Ovary (tissue), 9 donors: ENCODE measurements around the gene ZBED4. TPM values are rescaled to one million over a fixed set of nuclear protein-coding genes. Genes with fewer than 3 reads are reported as not detected.

Source experiments
- DNase-seq, 5 donors: peaks; one replicate each; pipeline ENCODE4 v3.0.0-alpha.2; 2019 to 2020
- H3K27ac ChIP-seq, 2 donors: fragments of 200-600 bp; one replicate each; pipeline versions ENCODE4 v1.5.1 to v1.8.0; 2019 to 2022
- H3K27me3 ChIP-seq: fragments of 200-600 bp; one replicate; pipeline ENCODE4 v1.8.0; 2022
- H3K36me3 ChIP-seq: fragments of 200-600 bp; sonication (generic); one replicate; pipeline ENCODE4 v1.5.1; 2019
- H3K4me1 ChIP-seq: one replicate; pipeline ENCODE4 v1.8.1; 2013; ENCODE audit warnings: mild to moderate bottlenecking, moderate library complexity; ENCODE audit not compliant: insufficient read depth
- H3K4me3 ChIP-seq: fragments of 200-600 bp; sonication (generic); one replicate; pipeline ENCODE4 v1.5.1; 2017
- H3K9me3 ChIP-seq, 2 donors: fragments of 200-600 bp in 1 of 2; sonication (generic) in 1 of 2; one replicate each; pipeline versions ENCODE4 v1.5.1 to v1.8.1; 2013 to 2019; ENCODE audit warnings: mild to moderate bottlenecking in 1 of 2, moderate library complexity in 1 of 2
- CTCF ChIP-seq, 3 donors: fragments of 450-650 bp in 2 of 3; fragments of 200-600 bp in 1 of 3; IDR thresholded peaks; one replicate each; pipeline versions ENCODE4 v1.5.1 to v1.8.0; 2016 to 2022; ENCODE audit warnings: antibody characterized with exemption in 3 of 3, mild to moderate bottlenecking in 1 of 3
- EP300 ChIP-seq: sonication (generic); formaldehyde crosslinking; IDR thresholded peaks from one replicate; pipeline ENCODE4 v1.6.1; 2017; ENCODE audit warnings: antibody characterized with exemption
- POLR2A ChIP-seq: fragments of 450-650 bp; IDR thresholded peaks from one replicate; pipeline ENCODE4 v1.6.1; 2017; ENCODE audit warnings: antibody characterized with exemption, mild to moderate bottlenecking, moderate library complexity
- WGBS, 3 donors: extraction: QIAGEN DNeasy Blood & Tissue Kit in 1 of 3; methylation state at CpG; one replicate each; pipeline versions ENCODE4 v1.1.5 to v1.1.7; 2013 to 2017; 5-methylcytosine and 5-hydroxymethylcytosine counted together
- intact Hi-C, 4 donors: fragments of 100-400 bp; cut with DNase I; formaldehyde crosslinking; loops; one replicate each; pipeline versions ENCODE4 v1.11.0 to v1.15.1; 2022 to 2023
- polyA plus RNA-seq, 2 donors: library from polyadenylated mRNA; stranded (reverse); fragments of 200-250 nt in 1 of 2; fragments of 350-450 nt in 1 of 2; fragmentation: Illumina TruSeq in 1 of 2; extraction: RNeasy Lipid Tissue Mini Kit (QIAGEN cat#74804) in 1 of 2; gene quantifications; one replicate each; pipeline ENCODE4 v1.2.3, GENCODE V29; 2013 to 2014
- total RNA-seq, 7 donors: library from RNA; depleted of rRNA in 2 of 7; stranded (reverse); fragments of >200 nt in 2 of 7; fragmentation: NEBNext Ultra II Directional in 3 of 7; extraction: Animal tissue kit (Norgen Biotek cat#: 25700) in 3 of 7; gene quantifications; one replicate each; pipeline versions ENCODE4 v1.1.0 to v1.2.4, GENCODE V29; 2016 to 2023
- donor health status: DM: no; HTN: no; CAD: no; lungs with moderate emphysema.
- donor health status: DM: no; HTN: no; CAD: no.
- donor health status: Bipolar disorder and iron deficiency.
- donor health status: DM: yes; HTN: yes; CAD: no.
- donor health status: DM: no; HTN: no; CAD: no.
- donor health status: DM: yes; HTN: yes; CAD: no.

Gene ZBED4
- total and polyA plus RNA-seq, 9 donors: 3.5 to 9.6 (median 7.8) TPM

GRCh38 chr22:49887702-49888101 is 34.1 kb downstream of the ZBED4 start:
- 93 to 96% (median 94%) methylated on average over 9 of the region's 9 CpGs for WGBS, 3 donors
- TF ChIP-seq EP300 (no peak), CTCF (IDR thresholded peaks at IDR 0.05) (no peak), POLR2A (no peak)
- intact Hi-C loops: no loop called here
- DNase-seq: no peak
- Histone ChIP-seq H3K4me1 (no peaks in the 10 kb centered on the region), H3K4me3 (no peak overlapping the region), H3K27me3 (no peaks in the 10 kb centered on the region), H3K9me3 (peaks cover 0 to 4% of the 10 kb centered on the region in 2 donors), H3K36me3 (no peaks in the 10 kb centered on the region), H3K27ac (no peak overlapping the region)

- TF ChIP-seq EP300 (no peak), POLR2A (no peak), CTCF (IDR thresholded peaks at IDR 0.05) (no peak)
- no peaks in the 10 kb centered on the region for H3K36me3 ChIP-seq
- intact Hi-C loops: no loop called here
Measured at GRCh38 chr22:49889071-49889470, 35.4 kb downstream of the ZBED4 start.

GRCh38 chr22:49892226-49892899 is 38.7 kb downstream of the ZBED4 start:
- no peak overlapping the region for H3K27ac ChIP-seq
- intact Hi-C loops: no loop called here
- H3K9me3 ChIP-seq: peaks cover 0 to 4% of the 10 kb centered on the region in 2 donors
- H3K36me3 ChIP-seq: no peaks in the 10 kb centered on the region
- no peak for TF ChIP-seq EP300
- no peak for TF ChIP-seq CTCF (IDR thresholded peaks at IDR 0.05)
- no peak for TF ChIP-seq POLR2A
- H3K27me3 ChIP-seq: no peaks in the 10 kb centered on the region
- no peaks in the 10 kb centered on the region for H3K4me1 ChIP-seq
- no peak for DNase-seq
- 95 to 98% (median 95%) methylated on average over 4 of the region's 4 CpGs for WGBS, 3 donors
- H3K4me3 ChIP-seq: no peak overlapping the region

More at GRCh38 chr22:49889071-49889470, 35.4 kb downstream of the ZBED4 start:
- Histone ChIP-seq H3K27ac (no peak overlapping the region), H3K4me3 (no peak overlapping the region), H3K9me3 (peaks cover 0 to 4% of the 10 kb centered on the region in 2 donors), H3K4me1 (no peaks in the 10 kb centered on the region), H3K27me3 (no peaks in the 10 kb centered on the region)
- whole genome bisulfite sequencing, 3 donors: 88 to 96% (median 95%) methylated on average over 5 of the region's 5 CpGs
- no peak for DNase-seq

- H3K27ac ChIP-seq: no peak overlapping the region
- DNase-seq: no peak
- intact Hi-C loops: no loop called here
- no peaks in the 10 kb centered on the region for H3K27me3 ChIP-seq
- WGBS, 3 donors: 87 to 97% (median 97%) methylated on average over 4 of the region's 4 CpGs
- no peaks in the 10 kb centered on the region for H3K36me3 ChIP-seq
- H3K4me3 ChIP-seq: no peak overlapping the region
- TF ChIP-seq CTCF (IDR thresholded peaks at IDR 0.05) (no peak), EP300 (no peak), POLR2A (no peak)
- no peaks in the 10 kb centered on the region for H3K4me1 ChIP-seq
- H3K9me3 ChIP-seq: peaks cover 0 to 4% of the 10 kb centered on the region in 2 donors
Measured at GRCh38 chr22:49893025-49893424, 39.4 kb downstream of the ZBED4 start.
